Peyer's patch (tissue), 4 donors: ENCODE data around the gene C19orf44.

ENCODE experiments used
- CTCF ChIP-seq, 6 experiments: fragments of 450-650 bp in 4 of 6; fragments of 200-600 bp in 2 of 6; sonication (generic) in 1 of 6; IDR thresholded peaks; one replicate each; pipeline ENCODE4 v1.5.1; 2017 to 2019; ENCODE audit warnings: antibody characterized with exemption in 6 of 6, mild to moderate bottlenecking in 3 of 6, moderate library complexity in 1 of 6
- POLR2A ChIP-seq, 2 donors: fragments of 450-650 bp; IDR thresholded peaks; one replicate each; pipeline ENCODE4 v1.5.1; 2017; ENCODE audit warnings: antibody characterized with exemption in 2 of 2, mild to moderate bottlenecking in 2 of 2, moderate library complexity in 2 of 2

DNA sequence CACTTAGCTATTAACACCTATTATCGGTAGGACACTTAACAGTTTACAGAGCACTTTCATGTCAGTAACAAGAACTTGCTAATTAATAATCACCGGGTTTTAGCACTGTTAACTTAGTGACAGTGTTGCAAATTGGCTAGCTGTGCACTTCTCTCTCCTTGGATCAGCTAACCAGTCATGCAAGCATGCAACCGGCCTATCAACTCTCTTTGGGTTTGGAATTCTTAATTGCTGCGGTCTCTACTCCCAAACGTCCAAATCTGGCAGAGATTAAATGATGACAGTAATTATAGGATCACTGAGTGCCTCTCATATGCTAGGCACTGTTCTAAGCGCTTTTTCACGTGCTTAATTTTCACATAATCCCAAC lies 25.7 kb upstream of the C19orf44 start:
- TF ChIP-seq CTCF (IDR thresholded peaks at IDR 0.05) (no peak), POLR2A (IDR thresholded peaks at IDR 0.05) (no peak)
